Neuron (in vitro differentiated cells): Measurements from ENCODE around the gene ZDHHC20.
"Not testable (repeated sequence)": the region's sequence is repeated elsewhere in the genome, so short reads cannot be mapped to it uniquely, and the experiment has no call there.

Experiments
- H2AFZ ChIP-seq: one replicate; pipeline ENCODE4 v1.6.1; 2013; ENCODE audit warnings: low read depth, mild to moderate bottlenecking, inconsistent platforms, low read length, moderate library complexity
- H3K27me3 ChIP-seq: one replicate; pipeline ENCODE4 v1.6.1; 2013; ENCODE audit warnings: low read length; ENCODE audit not compliant: insufficient read depth
- H3K36me3 ChIP-seq: one replicate; pipeline ENCODE4 v1.6.1; 2013; ENCODE audit warnings: low read length; ENCODE audit not compliant: insufficient read depth
- H3K4me1 ChIP-seq: one replicate; pipeline ENCODE4 v1.6.1; 2013; ENCODE audit warnings: low read length; ENCODE audit not compliant: insufficient read depth
- H3K4me3 ChIP-seq: 2 replicates; pipeline ENCODE4 v1.5.1; 2013; ENCODE audit warnings: mild to moderate bottlenecking, low read length, moderate library complexity
- H3K9me3 ChIP-seq: one replicate; pipeline ENCODE4 v1.6.1; 2013; ENCODE audit warnings: low read length

The ZDHHC20 gene

DNA sequence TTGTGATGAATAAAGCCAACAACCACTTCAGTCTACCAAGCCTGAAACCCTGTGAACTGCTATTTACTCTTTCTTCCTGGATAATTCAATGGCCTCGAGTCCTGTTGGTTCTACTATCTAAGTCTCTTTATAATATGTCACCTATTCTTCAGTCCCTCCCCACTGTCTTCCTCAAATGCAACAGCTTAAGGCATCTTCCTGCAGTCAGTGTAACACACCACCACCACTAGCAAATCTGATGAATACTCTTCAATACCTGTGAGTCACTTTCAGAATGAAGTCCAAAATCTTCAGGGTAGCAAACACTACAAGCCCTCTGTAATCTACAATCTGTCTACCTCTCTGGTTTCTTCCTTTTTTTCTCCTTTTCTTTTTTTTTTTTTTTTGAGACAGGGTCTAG is 32.9 kb downstream of the ZDHHC20 start:
- Histone ChIP-seq H3K4me3 (no peak overlapping the region), H3K27me3 (no peaks in the 10 kb centered on the region), H3K4me1 (no peaks in the 10 kb centered on the region), H3K9me3 (peaks cover 4% of the 10 kb centered on the region), H3K36me3 (no peaks in the 10 kb centered on the region), H2AFZ (no peak overlapping the region)

DNA sequence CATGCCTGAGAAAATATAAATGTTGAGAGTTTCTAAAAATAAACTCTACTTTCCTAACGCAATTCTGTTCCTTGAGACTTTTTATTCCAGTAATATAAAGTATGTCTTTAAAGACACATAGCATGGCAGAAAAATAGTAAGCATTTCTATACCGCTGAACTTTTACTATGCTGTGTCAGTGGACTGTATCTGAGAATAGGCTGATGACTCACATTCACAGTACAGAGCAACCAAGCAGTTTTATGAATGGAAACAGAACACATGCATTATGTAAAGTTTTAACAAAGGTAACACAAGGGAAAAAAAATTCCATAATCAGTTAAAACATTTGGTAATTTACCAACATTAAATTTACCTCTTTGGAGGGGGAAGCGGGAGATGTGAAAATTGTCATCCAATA is 38.4 kb downstream of the ZDHHC20 start:
- H3K27me3 ChIP-seq: no peaks in the 10 kb centered on the region
- peaks cover 9% of the 10 kb centered on the region for H3K36me3 ChIP-seq
- H3K4me3 ChIP-seq: no peak overlapping the region
- H2AFZ ChIP-seq: no peak overlapping the region
- H3K9me3 ChIP-seq: no peaks in the 10 kb centered on the region
- H3K4me1 ChIP-seq: peaks cover 2% of the 10 kb centered on the region

DNA sequence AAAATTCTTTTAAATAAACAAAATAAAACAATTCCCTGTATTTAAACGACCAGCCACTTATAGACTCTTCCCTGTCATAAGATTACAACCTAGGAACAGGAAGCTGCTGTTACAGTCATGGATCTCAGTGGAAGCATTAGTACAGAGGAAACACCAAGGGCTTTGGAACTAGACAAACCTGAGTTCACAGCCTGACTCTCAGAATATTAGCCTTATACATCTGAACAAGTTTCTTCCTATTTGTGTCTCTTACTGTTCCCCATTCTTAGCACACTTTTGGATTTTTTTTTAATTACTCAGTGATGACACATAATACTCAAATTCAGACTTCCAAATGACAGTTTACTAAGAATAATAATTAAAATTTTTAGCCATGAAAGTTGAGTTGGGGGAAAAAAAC is 46.1 kb downstream of the ZDHHC20 start:
- peaks cover 41% of the 10 kb centered on the region for H3K36me3 ChIP-seq
- H3K4me1 ChIP-seq: no peaks in the 10 kb centered on the region
- peaks cover 18% of the 10 kb centered on the region for H3K9me3 ChIP-seq
- H2AFZ ChIP-seq: no peak overlapping the region
- H3K4me3 ChIP-seq: no peak overlapping the region
- H3K27me3 ChIP-seq: no peaks in the 10 kb centered on the region

DNA sequence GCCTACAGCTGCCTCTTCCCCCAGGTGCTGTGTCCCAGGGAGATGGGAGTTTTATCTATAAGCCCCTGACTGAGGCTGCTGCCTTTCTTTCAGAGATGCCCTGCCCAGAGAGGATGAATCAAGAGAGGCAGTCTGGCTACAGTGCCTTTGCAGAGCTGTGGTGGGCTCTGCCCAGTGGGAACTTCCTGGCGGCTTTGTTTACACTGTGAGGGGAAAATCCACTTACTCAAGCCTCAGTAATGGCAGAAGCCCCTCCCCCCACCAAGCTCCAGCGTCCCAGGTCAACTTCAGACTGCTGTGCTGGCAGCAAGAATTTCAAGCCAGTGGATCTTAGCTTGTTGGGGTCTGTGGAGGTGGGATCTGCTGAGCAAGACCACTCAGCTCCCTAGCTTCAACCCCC is 48.6 kb downstream of the ZDHHC20 start:
- not testable (repeated sequence) for H3K4me1 ChIP-seq, H3K4me3 ChIP-seq, H2AFZ ChIP-seq, H3K27me3 ChIP-seq
- Histone ChIP-seq H3K36me3 (peaks cover 34% of the 10 kb centered on the region), H3K9me3 (peaks cover 24% of the 10 kb centered on the region)

DNA sequence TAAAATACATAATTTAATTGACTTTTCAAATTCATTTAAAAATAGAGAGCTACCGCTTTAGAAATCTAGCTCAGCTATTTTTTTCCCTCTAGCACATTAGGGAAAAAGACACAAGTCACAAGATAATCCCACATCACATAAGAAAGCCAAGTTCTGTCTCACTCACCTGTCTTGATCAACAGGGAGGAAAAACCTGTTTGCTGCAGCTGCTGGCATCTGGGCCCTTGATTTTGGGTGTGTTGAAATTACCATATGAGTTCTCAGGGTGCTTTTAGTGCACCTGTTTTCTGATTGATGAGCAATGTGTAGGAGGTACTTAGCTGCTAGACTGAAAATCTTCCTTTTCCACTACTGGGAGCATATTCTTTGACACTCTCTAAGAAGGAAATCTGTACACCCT is 53.8 kb downstream of the ZDHHC20 start:
- Histone ChIP-seq H3K27me3 (no peaks in the 10 kb centered on the region), H3K36me3 (peaks cover 37% of the 10 kb centered on the region), H3K4me1 (no peaks in the 10 kb centered on the region), H2AFZ (no peak overlapping the region), H3K9me3 (peaks cover 14% of the 10 kb centered on the region), H3K4me3 (no peak overlapping the region)

DNA sequence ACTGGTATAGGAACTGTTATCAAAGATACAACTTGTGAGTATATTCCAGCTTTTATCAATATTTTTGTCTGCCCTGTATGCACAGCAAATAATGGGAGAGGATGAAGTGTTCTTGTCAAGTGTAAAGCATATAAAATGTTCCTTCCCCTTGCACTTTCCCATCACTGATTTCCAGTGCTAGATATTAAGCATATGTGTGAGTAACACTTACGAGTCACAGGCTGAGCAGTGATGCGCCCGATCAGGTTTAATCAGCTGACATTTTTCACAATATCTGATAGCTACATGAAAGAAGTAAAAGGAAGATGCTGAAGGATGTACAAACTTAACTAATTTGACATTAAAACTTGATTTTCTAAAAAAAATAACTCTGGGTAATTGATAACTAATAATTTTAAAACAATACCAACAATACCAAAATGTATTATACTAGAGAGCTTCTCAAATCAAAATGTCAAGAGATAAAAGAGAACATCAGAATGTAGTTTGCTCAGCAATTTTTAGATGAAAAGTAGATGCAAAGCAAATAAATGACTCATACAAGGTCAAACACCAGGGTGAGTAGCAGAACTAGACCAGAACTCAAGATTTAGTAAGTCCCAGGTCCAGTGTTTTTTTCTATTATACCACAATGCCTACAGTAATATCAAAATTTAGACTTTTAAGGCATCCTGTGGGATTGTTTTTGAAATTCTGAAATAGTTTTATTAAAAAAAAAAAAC is 56.4 kb downstream of the ZDHHC20 start:
- Histone ChIP-seq H2AFZ (no peak overlapping the region), H3K27me3 (no peaks in the 10 kb centered on the region), H3K4me1 (no peaks in the 10 kb centered on the region), H3K9me3 (peaks cover 8% of the 10 kb centered on the region), H3K4me3 (no peak overlapping the region), H3K36me3 (peaks cover 38% of the 10 kb centered on the region)

DNA sequence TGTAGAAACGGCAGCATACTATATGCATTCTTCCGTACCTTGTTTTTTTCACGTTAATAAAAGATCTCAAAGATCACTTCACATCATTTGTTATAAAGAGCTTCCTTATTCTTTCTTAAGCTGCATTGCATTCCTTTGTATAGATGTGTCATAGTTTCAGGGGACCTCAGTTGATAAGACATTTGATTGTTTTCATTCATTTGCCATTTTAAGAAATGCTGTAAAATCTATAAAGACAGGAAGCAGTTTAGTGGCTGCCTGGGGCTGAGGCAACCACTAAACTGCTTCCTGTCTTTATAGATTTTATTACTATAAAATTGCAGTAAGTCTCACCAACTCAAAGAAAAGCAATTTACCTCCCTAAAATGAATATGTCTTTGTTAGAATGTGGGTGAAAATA is 59.4 kb downstream of the ZDHHC20 start:
- Histone ChIP-seq H3K27me3 (no peaks in the 10 kb centered on the region), H3K36me3 (peaks cover 44% of the 10 kb centered on the region), H3K4me3 (no peak overlapping the region), H3K4me1 (no peaks in the 10 kb centered on the region), H2AFZ (no peak overlapping the region), H3K9me3 (no peaks in the 10 kb centered on the region)

DNA sequence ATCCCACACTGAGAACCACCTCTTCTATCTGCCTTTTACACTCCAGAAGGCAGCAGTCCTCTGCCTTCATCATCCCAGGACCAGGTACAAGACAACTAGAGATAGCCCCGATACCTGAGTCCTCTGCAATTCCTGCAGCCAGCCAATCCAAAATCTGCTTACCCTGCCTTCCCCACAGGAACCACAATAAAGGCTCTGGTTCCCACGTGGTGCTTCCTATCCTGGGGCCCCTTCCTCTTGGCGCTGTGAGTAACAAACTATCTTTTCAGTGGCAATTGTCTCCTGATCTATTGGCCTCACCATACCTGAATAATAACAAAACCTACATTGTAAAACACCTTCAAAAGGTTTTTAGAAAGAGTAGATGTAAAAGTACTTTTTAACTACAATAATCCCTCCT is 63.1 kb downstream of the ZDHHC20 start:
- Histone ChIP-seq H3K4me3 (no peak overlapping the region), H2AFZ (no peak overlapping the region), H3K4me1 (no peaks in the 10 kb centered on the region), H3K36me3 (peaks cover 31% of the 10 kb centered on the region), H3K27me3 (no peaks in the 10 kb centered on the region), H3K9me3 (no peaks in the 10 kb centered on the region)

DNA sequence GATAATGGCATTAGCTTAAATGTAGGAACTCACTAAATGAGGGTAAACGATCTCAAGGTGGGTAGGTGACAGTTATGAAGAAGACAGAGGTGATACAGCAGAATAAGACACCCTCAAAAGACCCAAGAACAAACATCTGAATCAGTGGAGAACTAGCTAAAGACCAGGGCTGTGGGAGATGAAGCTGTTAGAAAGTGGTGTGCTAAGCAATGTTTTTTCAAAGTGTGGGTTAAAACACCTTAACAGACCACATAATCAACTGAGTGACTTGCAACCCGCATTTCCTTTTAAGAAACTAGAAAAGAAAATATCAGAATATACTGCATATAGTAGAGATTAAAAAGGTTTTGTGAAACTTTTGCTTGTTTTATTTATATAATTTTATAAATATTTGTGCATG is 70.0 kb downstream of the ZDHHC20 start:
- Histone ChIP-seq H3K36me3 (peaks cover 37% of the 10 kb centered on the region), H2AFZ (no peak overlapping the region)

DNA sequence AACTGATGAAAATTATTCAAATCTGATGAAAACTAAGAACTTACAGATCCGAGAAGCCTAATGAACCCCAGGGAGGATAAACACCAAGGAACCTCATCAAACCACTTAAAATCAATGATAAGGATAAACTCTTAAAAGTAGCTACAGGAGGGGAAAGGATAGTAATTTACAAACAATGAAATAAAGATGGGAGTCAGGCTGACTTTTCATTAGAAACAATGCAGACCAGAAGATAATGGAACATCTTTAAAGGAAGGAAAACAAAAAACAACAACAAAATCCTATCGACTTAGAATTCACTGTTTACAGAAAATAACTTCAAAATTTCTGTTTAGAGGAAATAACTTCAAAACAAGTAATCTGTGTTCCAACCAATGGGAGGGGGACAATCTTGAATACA is 73.4 kb downstream of the ZDHHC20 start:
- no peak overlapping the region for H2AFZ ChIP-seq
- no peaks in the 10 kb centered on the region for H3K4me1 ChIP-seq
- H3K9me3 ChIP-seq: peaks cover 7% of the 10 kb centered on the region
- H3K27me3 ChIP-seq: no peaks in the 10 kb centered on the region
- no peak overlapping the region for H3K4me3 ChIP-seq
- peaks cover 54% of the 10 kb centered on the region for H3K36me3 ChIP-seq

More for the DNA sequence above, 70.0 kb downstream of the ZDHHC20 start:
- Histone ChIP-seq H3K4me1 (no peaks in the 10 kb centered on the region), H3K9me3 (peaks cover 7% of the 10 kb centered on the region), H3K4me3 (no peak overlapping the region), H3K27me3 (no peaks in the 10 kb centered on the region)

DNA sequence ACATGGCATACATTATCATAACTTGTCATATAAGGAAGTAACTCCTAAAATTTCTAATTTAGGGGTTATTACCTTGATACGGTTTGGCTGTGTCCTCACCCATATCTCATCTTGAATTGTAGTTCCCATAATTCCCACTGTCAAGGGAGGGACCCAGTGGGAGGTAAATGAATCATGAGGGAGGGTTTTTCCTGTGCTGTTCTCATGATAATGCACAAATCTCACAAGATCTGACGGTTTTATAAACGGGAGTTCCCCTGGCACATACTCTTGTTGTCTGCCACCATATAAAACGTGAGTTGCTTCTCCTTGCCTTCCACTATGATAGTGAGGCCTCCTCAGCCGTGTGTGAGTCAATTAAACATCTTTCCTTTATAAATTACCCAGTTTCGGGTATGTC is 76.0 kb downstream of the ZDHHC20 start:
- Histone ChIP-seq H3K4me3 (no peak overlapping the region), H3K4me1 (no peaks in the 10 kb centered on the region), H3K9me3 (peaks cover 7% of the 10 kb centered on the region), H3K27me3 (no peaks in the 10 kb centered on the region), H3K36me3 (peaks cover 50% of the 10 kb centered on the region), H2AFZ (no peak overlapping the region)

DNA sequence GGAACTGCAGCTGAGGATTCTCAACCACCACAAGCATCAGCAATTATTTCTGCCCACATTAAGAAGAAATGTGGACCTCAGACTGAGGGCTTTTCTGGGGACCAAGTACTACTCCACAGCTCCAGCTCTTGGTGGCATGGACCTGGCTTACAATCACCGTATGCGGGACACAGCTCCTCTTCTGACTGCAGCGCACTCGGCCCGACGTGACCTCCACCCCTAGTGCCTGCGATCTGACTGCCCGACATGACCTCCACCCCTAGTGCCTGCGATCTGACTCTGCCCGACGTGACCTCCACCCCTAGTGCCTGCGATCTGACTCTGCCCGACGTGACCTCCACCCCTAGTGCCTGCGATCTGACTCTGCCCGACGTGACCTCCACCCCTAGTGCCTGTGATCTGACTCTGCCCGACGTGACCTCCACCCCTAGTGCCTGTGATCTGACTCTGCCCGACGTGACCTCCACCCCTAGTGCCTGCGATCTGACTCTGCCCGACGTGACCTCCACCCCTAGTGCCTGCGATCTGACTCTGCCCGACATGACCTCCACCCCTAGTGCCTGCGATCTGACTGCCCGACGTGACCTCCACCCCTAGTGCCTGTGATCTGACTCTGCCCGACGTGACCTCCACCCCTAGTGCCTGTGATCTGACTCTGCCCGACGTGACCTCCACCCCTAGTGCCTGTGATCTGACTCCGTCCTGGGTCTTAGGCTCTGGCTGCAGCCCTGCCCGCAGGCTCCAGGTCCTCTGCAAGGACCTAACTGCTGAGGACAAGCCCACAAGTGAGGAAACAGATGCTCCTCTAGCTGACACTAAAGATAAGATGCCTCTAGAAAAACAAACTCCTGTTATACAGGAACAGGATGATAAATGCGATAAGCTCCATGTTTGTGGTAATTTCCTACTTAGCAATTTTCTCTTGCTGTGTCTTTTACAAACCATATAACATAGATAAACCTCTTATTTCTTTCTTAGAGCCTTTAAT is 81.8 kb downstream of the ZDHHC20 start:
- H2AFZ ChIP-seq, H3K4me3 ChIP-seq, H3K9me3 ChIP-seq, H3K27me3 ChIP-seq, H3K4me1 ChIP-seq: not testable (repeated sequence)
- H3K36me3 ChIP-seq: peaks cover 31% of the 10 kb centered on the region

DNA sequence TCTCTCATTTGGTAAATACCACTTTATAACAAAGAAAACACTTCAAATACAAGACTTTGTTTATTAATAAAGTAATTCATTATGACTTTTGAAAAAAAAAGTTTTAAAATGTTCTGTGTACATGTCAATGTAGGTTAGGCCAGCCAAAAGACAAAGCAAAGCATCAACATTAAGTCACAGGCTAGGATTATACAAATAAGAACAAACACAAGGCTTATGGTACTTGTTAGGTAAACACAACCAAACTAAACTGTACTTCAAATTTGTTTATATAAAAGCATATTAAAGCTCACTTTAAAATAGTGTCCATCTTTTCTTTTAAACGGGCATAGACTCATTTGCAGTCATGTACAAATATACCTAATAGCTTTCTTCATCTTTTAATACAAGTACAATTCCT is 86.6 kb downstream of the ZDHHC20 start:
- H3K9me3 ChIP-seq: no peaks in the 10 kb centered on the region
- no peaks in the 10 kb centered on the region for H3K27me3 ChIP-seq
- H3K4me1 ChIP-seq: no peaks in the 10 kb centered on the region
- H3K4me3 ChIP-seq: no peak overlapping the region
- H3K36me3 ChIP-seq: peaks cover 7% of the 10 kb centered on the region
- no peak overlapping the region for H2AFZ ChIP-seq
